ENCODE data around the gene ISLR2.

Gene ISLR2

DNA sequence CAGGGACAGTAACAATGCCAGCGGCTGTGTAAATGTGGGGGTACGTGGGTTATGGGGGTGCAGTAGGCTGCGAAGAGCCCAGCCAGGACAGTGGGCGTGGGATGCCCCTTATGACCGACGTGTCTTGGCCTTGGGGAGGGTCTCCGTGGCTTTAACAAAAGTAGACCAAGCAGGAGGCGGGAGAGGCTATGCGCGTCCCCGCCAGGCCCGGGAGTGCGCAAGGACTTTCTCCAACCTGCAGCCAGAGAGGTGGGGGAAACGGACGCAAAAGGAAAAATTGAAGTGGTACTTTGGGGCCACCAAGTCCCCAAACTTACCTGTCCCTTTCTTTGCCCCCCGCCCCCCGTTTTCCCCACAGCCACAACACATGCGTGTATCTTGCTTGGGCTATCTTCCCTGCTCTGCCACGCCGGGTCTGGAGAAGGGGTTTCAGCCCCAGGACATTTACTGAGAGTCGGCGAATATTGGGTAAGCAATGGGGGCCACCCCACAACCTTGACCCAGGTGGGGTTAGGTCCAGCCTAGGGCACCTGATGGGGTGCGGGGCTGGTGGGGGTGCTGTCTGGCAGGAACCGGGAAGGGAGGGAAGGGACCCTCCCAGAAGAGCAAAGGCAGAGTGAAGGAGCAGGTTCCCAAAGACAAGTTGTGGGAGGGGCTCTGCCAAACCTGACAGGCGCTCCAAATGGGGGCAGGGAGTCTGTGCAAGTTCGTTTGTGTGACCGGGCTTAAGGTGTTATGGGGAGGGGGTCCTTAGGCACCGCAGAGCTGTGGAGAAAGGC lies 652 bp downstream of the ISLR2 start:
- Histone ChIP-seq H3K27me3 (ENCODE audit: insufficient read depth, insufficient read length) (peaks cover 89% of the 10 kb centered on the region), H3K36me3 (ENCODE audit: insufficient read depth, insufficient read length, low read length) (no peaks in the 10 kb centered on the region)
- peak; percentile 51 for TF ChIP-seq SUZ12 (IDR thresholded peaks at IDR 0.05; ENCODE audit: extremely low read depth, insufficient read depth, insufficient read length)
- no peak for TF ChIP-seq YY1 (IDR thresholded peaks at IDR 0.05; ENCODE audit: insufficient read depth, insufficient read length)

DNA sequence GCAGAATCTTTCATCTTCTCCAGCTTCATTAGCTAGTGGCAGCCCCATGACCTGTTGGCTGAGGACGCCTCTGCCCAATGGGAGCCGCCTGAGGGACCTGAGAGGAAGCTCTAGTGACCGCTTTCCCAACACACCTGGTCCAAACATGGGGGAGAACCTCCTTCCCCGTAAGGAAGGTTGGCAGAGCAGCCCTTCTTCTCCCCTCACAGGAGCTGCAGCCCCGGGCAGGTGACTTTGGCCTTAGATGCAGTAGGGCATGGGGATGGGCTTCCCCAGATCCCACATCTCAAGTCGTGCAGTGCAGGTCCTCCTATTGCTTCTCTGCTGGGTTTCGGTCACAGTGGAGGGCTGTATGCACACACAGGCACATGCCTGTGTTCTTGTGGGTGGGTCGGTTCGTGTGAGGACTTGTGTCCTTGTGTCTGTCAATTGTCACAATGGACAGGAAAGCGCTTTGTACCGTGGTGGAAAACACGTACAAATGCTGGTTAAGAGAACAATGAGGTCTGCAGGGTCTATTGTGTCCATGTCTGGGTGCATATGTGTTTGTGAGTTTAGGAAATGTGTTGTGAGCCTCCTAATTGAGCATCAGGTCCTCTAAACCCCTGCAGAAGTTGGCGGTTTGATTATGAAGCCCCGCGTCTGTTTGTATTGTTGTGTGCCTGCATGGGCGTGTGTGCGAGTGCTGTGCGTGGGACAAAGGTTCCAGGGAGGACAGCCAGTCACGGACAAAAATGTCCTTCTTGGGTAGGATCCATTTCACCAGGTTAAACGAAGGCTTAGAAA lies 1.4 kb downstream of the ISLR2 start:
- H3K4me3 ChIP-seq (ENCODE audit: insufficient read length, low read depth) = no peak overlapping the region
- H3K9ac ChIP-seq (ENCODE audit: insufficient read length, low read depth) = no peak overlapping the region
- peaks cover 11% of the 10 kb centered on the region; the same call in 1 of the 2 replicates for H3K9me3 ChIP-seq (ENCODE audit: insufficient read depth, low read length)
- TF ChIP-seq YY1 (IDR thresholded peaks at IDR 0.05; ENCODE audit: insufficient read depth, insufficient read length) (no peak), ZNF274 (IDR thresholded peaks at IDR 0.05; ENCODE audit: low read depth, low read length) (no peak), SUZ12 (IDR thresholded peaks at IDR 0.05; ENCODE audit: extremely low read depth, insufficient read depth, insufficient read length) (no peak)
- no peaks in the 10 kb centered on the region for H3K36me3 ChIP-seq (ENCODE audit: insufficient read depth, insufficient read length, low read length)
- peaks cover 87% of the 10 kb centered on the region for H3K27me3 ChIP-seq (ENCODE audit: insufficient read depth, insufficient read length)
- peaks cover 28% of the 10 kb centered on the region for H3K4me1 ChIP-seq (ENCODE audit: insufficient read depth, insufficient read length)
- no peak for DNase-seq (ENCODE audit: low read depth, low spot score)

More for the DNA sequence above, 652 bp downstream of the ISLR2 start:
- peaks cover 11% of the 10 kb centered on the region; the same call in 1 of the 2 replicates for H3K9me3 ChIP-seq (ENCODE audit: insufficient read depth, low read length)
- no peak for DNase-seq (ENCODE audit: low read depth, low spot score)
- H3K4me3 ChIP-seq (ENCODE audit: insufficient read length, low read depth) = no peak overlapping the region
- H3K4me1 ChIP-seq (ENCODE audit: insufficient read depth, insufficient read length) = peaks cover 28% of the 10 kb centered on the region
- no peak overlapping the region for H3K9ac ChIP-seq (ENCODE audit: insufficient read length, low read depth)

DNA sequence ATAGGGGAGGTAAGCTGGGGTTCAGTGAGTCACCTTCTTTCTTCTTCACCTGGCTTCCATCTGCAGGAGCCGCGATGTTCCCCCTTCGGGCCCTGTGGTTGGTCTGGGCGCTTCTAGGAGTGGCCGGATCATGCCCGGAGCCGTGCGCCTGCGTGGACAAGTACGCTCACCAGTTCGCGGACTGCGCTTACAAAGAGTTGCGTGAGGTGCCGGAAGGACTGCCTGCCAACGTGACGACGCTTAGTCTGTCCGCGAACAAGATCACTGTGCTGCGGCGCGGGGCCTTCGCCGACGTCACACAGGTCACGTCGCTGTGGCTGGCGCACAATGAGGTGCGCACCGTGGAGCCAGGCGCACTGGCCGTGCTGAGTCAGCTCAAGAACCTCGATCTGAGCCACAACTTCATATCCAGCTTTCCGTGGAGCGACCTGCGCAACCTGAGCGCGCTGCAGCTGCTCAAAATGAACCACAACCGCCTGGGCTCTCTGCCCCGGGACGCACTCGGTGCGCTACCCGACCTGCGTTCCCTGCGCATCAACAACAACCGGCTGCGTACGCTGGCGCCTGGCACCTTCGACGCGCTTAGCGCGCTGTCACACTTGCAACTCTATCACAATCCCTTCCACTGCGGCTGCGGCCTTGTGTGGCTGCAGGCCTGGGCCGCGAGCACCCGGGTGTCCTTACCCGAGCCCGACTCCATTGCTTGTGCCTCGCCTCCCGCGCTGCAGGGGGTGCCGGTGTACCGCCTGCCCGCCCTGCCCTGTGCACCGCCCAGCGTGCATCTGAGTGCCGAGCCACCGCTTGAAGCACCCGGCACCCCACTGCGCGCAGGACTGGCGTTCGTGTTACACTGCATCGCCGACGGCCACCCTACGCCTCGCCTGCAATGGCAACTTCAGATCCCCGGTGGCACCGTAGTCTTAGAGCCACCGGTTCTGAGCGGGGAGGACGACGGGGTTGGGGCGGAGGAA lies 2.6 kb downstream of the ISLR2 start:
- DNase-seq (ENCODE audit: low read depth, low spot score) = no peak
- H3K9ac ChIP-seq (ENCODE audit: insufficient read length, low read depth) = peak overlapping the region; percentile 13
- no peaks in the 10 kb centered on the region for H3K36me3 ChIP-seq (ENCODE audit: insufficient read depth, insufficient read length, low read length)
- peaks cover 28% of the 10 kb centered on the region for H3K4me1 ChIP-seq (ENCODE audit: insufficient read depth, insufficient read length)
- peaks cover 87% of the 10 kb centered on the region for H3K27me3 ChIP-seq (ENCODE audit: insufficient read depth, insufficient read length)
- TF ChIP-seq SUZ12 (IDR thresholded peaks at IDR 0.05; ENCODE audit: extremely low read depth, insufficient read depth, insufficient read length) (peak; percentile 97), YY1 (IDR thresholded peaks at IDR 0.05; ENCODE audit: insufficient read depth, insufficient read length) (no peak), ZNF274 (IDR thresholded peaks at IDR 0.05; ENCODE audit: low read depth, low read length) (no peak)
- H3K9me3 ChIP-seq (ENCODE audit: insufficient read depth, low read length) = peaks cover 11% of the 10 kb centered on the region; the same call in 1 of the 2 replicates
- no peak overlapping the region for H3K4me3 ChIP-seq (ENCODE audit: insufficient read length, low read depth)

DNA sequence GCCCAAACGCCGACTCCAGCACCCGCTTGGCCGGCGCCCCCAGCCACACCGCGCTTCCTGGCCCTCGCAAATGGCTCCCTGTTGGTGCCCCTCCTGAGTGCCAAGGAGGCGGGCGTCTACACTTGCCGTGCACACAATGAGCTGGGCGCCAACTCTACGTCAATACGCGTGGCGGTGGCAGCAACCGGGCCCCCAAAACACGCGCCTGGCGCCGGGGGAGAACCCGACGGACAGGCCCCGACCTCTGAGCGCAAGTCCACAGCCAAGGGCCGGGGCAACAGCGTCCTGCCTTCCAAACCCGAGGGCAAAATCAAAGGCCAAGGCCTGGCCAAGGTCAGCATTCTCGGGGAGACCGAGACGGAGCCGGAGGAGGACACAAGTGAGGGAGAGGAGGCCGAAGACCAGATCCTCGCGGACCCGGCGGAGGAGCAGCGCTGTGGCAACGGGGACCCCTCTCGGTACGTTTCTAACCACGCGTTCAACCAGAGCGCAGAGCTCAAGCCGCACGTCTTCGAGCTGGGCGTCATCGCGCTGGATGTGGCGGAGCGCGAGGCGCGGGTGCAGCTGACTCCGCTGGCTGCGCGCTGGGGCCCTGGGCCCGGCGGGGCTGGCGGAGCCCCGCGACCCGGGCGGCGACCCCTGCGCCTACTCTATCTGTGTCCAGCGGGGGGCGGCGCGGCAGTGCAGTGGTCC lies 3.5 kb downstream of the ISLR2 start:
- H3K4me3 ChIP-seq (ENCODE audit: insufficient read length, low read depth) = no peak overlapping the region

DNA sequence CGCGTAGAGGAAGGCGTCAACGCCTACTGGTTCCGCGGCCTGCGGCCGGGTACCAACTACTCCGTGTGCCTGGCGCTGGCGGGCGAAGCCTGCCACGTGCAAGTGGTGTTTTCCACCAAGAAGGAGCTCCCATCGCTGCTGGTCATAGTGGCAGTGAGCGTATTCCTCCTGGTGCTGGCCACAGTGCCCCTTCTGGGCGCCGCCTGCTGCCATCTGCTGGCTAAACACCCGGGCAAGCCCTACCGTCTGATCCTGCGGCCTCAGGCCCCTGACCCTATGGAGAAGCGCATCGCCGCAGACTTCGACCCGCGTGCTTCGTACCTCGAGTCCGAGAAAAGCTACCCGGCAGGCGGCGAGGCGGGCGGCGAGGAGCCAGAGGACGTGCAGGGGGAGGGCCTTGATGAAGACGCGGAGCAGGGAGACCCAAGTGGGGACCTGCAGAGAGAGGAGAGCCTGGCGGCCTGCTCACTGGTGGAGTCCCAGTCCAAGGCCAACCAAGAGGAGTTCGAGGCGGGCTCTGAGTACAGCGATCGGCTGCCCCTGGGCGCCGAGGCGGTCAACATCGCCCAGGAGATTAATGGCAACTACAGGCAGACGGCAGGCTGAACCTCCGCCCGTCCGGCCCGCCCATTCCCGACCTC lies 4.1 kb downstream of the ISLR2 start:
- no peak for DNase-seq (ENCODE audit: low read depth, low spot score)
- H3K4me3 ChIP-seq (ENCODE audit: insufficient read length, low read depth) = no peak overlapping the region
- H3K36me3 ChIP-seq (ENCODE audit: insufficient read depth, insufficient read length, low read length) = no peaks in the 10 kb centered on the region
- H3K9ac ChIP-seq (ENCODE audit: insufficient read length, low read depth) = no peak overlapping the region
- peaks cover 78% of the 10 kb centered on the region for H3K27me3 ChIP-seq (ENCODE audit: insufficient read depth, insufficient read length)
- TF ChIP-seq SUZ12 (IDR thresholded peaks at IDR 0.05; ENCODE audit: extremely low read depth, insufficient read depth, insufficient read length) = no peak
- TF ChIP-seq ZNF274 (IDR thresholded peaks at IDR 0.05; ENCODE audit: low read depth, low read length) = no peak
- no peak for TF ChIP-seq YY1 (IDR thresholded peaks at IDR 0.05; ENCODE audit: insufficient read depth, insufficient read length)
- H3K4me1 ChIP-seq (ENCODE audit: insufficient read depth, insufficient read length) = peaks cover 17% of the 10 kb centered on the region
- peaks cover 11% of the 10 kb centered on the region; the same call in 1 of the 2 replicates for H3K9me3 ChIP-seq (ENCODE audit: insufficient read depth, low read length)

More for the DNA sequence above, 3.5 kb downstream of the ISLR2 start:
- Histone ChIP-seq H3K9me3 (ENCODE audit: insufficient read depth, low read length) (peaks cover 11% of the 10 kb centered on the region; the same call in 1 of the 2 replicates), H3K27me3 (ENCODE audit: insufficient read depth, insufficient read length) (peaks cover 82% of the 10 kb centered on the region), H3K36me3 (ENCODE audit: insufficient read depth, insufficient read length, low read length) (no peaks in the 10 kb centered on the region), H3K4me1 (ENCODE audit: insufficient read depth, insufficient read length) (peaks cover 24% of the 10 kb centered on the region), H3K9ac (ENCODE audit: insufficient read length, low read depth) (no peak overlapping the region)
- TF ChIP-seq YY1 (IDR thresholded peaks at IDR 0.05; ENCODE audit: insufficient read depth, insufficient read length) (no peak), ZNF274 (IDR thresholded peaks at IDR 0.05; ENCODE audit: low read depth, low read length) (no peak), SUZ12 (IDR thresholded peaks at IDR 0.05; ENCODE audit: extremely low read depth, insufficient read depth, insufficient read length) (no peak)
- DNase-seq (ENCODE audit: low read depth, low spot score) = no peak
